ENCODE measurements around the gene ATXN7. TPM values are rescaled to one million over a fixed set of nuclear protein-coding genes. Genes with fewer than 3 reads are reported as not detected.

Gene ATXN7
- polyA plus RNA-seq, 4 donors, result 13.7 to 34.7 (median 22.2) TPM

DNA sequence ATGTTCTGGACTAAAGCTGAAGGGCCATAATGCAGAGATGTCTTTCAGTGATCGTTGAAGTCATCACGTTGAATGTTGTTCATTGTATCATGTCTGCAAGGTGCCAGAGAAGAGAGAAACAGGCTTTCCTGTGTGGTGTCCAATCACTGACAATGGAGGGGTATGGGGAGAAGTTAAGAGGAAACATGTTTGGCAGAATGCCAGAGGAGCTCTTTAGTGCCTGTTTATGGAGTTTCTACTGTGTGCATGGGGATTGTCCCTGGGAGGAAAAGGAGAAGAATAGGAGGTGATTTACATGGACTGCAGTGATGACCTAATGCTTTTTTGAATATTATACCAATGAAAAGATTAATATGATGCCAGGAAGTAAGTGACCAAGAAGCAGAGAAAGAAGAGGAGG lies 36.8 kb downstream of the ATXN7 start:
- no peak for DNase-seq (ENCODE audit: low read depth in 4 of 4, low spot score in 2 of 4)

DNA sequence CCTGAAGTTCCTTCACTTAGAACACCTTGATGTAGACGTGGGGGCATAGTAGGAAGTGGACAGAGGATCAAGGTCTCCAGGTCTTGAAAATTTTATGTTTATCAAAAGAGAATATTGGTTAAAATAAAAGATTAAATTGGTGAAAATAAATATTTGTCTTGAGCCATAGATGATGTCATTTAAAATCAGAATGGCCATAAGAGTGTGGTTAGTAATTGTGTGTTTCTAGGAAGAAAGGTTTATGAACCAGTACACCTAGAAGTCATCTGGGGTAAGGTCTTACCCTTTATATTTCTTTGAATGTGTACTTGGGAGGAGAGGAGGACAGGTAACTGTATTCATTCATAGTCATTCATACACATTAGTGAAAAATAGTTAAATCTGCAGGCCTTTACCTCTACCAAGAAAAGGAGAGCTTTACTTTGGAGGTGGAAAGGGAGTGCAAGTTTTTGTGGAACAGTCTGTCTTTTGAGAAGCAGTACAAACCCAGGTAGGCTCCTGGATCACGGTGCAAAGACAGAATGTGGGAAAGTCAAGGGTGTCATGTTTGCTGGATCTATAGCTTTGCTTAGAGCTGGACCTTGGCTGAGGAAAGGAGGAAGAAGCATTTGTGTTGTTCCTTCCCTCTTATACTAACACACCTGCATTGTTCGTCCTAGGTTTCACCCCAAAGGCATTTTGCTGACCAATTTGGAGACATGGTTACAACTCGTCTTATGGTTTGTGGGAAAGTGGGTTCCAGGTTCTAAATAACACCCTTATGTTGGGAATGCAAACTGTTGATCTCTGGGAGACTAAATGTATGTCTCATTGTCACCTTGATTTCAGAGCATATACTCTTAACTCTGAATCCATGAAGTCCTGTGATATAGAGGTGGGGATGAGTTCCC lies 42.3 kb downstream of the ATXN7 start:
- DNase-seq (ENCODE audit: low read depth in 4 of 4, low spot score in 2 of 4), result no peak

DNA sequence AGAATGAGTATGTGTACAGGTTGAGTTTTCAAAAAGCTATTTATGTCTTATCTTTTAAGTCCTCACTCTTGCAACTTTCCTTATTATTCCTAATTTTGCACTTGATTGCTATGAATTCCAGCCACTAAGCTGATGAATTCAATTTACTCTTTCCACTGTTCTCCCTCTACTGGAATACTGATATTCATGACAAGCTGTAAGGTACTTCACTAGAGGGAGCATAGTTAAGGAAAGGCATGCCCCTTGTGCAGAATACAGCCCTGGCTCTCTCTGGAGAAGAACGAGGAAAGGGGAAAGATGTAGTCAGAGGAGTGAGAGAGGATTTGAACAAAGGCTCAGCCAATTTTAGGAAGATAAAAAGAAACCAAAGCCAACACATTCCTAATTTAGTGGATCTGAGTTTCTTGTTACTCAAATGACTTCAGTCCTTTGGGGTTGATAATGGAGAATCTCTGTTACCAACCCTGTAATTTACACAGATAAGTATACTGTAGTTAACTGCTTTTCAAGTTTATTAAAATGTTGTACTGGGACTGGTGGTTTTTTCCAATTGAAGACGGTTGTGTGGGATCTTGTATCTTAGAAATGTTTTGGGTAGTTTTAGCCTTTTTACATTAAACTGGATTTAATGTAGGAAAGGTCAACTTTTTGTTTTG lies 44.5 kb downstream of the ATXN7 start:
- DNase-seq (ENCODE audit: low read depth in 4 of 4, low spot score in 2 of 4), result no peak

DNA sequence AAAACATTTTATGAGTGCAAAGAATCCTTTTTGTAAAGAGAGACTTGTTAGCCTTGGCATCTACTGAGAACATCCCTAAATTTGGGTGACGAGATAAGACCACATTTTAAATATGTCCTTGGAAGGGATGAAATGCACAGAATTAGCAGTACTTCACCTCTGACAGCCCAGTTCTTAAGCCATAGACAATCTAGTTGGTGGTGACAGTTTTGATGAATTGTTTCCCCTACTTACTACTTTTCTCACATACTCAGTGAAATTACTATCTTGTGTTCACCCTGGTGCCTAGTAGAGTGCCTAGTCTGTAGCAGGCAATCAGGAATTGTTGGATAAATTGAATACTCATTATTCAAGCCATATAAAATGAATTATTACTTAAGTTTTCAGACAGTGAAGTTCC lies 45.1 kb downstream of the ATXN7 start:
- no peak for DNase-seq (ENCODE audit: low read depth in 4 of 4, low spot score in 2 of 4)

DNA sequence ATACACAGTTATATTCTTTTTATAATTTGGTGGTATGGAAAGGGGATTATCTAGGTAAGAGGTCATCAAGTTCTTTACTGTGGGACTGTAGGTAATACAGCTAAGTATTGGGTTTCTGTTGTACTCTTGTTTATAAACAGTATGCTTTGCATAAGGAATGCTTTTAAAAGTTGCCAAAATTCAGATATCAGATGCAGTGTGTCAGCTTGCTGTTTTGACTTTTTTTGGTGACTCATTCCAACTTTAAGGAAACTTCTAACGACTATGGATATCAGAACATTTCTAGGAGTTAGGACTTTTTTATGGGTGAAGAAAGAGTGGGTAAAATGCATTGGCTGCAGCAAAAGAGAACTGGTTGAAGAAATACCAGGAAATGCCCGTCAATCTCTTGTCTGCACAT lies 45.8 kb downstream of the ATXN7 start:
- DNase-seq (ENCODE audit: low read depth in 4 of 4, low spot score in 2 of 4), result no peak

DNA sequence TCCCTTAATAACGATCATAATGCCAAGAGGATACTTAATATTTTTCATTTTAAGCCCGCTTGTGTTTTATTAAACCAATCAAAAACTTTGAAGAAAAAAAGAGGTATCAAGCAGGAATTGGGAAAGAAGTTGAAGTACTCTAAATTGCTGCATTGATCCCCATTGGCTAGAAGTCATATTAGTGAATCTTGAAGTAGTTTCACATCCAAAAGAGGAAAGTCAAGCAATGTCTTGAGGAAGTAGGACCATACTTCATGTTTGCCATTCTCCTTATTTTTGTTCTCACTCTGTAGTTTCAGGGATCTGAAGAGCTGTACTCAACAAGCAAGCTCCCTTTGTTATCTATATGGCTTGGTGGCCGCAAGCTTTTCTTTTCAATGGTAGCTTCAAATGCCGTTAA lies 46.3 kb downstream of the ATXN7 start:
- no peak for DNase-seq (ENCODE audit: low read depth in 4 of 4, low spot score in 2 of 4)

DNA sequence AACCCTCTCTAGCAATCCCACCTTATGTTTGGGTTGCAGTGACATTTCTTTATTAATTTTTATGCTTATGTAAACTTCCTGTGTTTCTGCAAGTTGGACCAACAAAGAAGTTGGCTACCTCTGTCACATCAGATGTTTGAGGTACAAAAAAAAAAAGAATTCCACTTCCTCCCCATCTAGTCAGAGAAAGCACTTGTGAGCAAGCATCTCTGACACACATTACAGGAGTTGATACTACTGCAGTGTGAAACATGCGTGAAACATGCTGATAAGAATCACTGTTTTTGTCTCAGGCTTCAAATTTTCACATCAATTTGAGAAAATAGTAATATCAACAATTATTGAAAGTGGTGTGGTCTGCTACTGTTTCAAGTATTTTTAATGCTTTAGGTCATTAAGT lies 47.2 kb downstream of the ATXN7 start:
- DNase-seq (ENCODE audit: low read depth in 4 of 4, low spot score in 2 of 4), result no peak

DNA sequence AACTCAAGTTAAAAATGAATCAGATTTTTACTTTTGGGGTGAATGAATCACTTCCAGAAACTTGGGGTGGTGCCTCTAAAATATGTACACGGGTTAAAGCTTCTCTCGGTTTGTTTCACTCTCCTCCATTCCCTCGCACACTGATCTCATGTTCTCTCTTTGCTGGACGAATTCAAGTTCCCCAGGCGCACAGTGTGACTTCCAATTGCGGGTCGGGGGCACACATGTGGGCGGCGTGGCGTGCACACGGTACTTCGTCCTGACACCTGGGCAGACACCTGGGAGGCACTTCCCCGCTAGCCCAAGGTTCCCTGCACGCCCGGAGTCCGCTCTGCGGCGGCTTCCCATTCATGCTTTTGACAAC lies 47.8 kb downstream of the ATXN7 start:
- no peak for DNase-seq (ENCODE audit: low read depth in 4 of 4, low spot score in 2 of 4)

DNA sequence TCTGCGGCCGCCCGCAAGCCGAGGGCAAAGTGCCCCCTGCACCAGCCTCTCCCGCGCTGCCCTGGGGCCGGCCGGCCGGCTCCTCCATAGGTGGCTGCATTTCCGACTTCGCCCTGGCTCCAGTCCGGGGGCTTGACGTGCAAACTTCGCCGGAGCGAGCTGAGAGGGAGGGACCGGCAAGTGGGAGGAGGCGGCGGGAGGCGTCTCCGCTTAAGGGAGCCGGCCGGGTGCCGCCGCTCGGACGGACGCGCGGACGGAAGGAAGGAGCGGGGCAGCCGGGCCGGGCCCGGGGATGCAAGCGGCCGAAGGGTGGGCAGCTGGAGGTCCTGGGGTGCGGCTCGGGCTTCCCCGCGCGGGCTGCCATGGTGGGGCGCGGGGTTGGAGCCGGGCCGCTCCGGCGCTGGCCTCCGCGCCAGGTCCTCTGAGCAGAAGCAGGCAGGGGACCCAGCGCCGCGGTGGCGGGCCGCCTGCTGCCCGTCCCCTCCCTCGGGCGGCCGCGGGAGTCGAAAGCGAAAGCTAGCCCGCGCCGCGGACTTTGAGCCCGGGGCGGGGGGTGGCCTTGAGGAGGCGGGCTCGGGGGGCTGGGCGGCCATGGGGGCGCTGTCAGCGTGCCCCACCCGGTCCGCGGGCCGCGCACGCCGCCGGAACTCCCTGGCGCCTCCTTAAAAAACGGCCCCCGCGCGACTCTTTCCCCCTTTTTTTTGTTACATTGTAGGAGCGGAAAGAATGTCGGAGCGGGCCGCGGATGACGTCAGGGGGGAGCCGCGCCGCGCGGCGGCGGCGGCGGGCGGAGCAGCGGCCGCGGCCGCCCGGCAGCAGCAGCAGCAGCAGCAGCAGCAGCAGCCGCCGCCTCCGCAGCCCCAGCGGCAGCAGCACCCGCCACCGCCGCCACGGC lies 48.5 kb downstream of the ATXN7 start, which contains the start of gene SCAANT1:
Gene SCAANT1 (minus strand): TSS at position 511 of the 895 bp plus-strand sequence.
- peak; percentile 45 to 82 (median 72) for DNase-seq (ENCODE audit: low read depth in 4 of 4, low spot score in 2 of 4)

DNA sequence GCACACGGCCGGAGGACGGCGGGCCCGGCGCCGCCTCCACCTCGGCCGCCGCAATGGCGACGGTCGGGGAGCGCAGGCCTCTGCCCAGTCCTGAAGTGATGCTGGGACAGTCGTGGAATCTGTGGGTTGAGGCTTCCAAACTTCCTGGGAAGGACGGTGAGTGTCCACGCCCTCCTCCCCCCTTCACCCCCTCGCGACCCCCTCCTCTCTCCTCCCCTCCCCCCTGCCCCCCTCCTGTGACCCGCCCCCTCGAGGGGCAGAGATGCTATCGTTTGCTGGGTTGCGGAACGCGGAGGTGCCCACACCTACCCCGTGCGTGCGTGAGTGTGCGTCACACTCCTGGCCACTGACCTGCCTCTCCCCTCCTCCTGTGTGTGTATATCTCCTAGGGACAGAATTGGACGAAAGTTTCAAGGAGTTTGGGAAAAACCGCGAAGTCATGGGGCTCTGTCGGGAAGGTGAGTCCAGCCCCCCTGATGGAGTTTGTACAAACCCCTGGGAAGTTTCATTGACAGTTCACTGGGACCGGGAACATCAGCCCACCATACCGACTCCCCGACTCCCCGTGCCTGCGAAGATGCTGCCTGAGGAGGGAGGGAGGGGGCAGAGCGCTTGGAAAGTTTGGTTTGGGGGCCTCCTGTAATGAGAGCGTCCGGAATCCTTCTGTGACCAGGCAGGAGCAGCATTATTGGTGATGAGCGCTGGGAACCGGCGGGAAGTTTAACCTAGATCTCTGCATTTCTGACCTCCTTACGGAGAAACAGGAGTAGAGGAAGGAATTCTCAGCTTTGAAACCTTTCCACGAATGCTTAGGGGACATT lies 49.3 kb downstream of the ATXN7 start:
- peak in 3 of 4 donors; percentile 25 to 37 (median 35) for DNase-seq (ENCODE audit: low read depth in 4 of 4, low spot score in 2 of 4)

DNA sequence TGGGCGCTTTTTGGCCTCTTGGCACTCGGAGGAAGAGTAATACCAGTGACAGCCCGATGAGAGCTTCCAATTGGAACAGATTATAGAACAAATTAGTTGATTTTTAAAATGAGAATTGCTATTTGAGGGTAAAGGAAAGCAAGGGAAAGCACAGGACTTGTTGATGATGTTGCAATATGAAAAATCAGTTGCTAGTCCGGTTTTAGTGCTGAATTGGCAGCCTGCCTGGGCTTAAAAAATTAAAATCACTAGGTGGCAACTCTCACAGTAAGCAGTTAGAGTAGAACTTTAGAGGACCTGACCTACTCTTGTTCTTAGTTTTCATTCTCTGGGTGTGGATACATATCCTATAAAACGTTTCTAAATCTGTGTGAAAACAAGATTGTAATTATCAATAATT lies 50.6 kb downstream of the ATXN7 start:
- no peak for DNase-seq (ENCODE audit: low read depth in 4 of 4, low spot score in 2 of 4)

DNA sequence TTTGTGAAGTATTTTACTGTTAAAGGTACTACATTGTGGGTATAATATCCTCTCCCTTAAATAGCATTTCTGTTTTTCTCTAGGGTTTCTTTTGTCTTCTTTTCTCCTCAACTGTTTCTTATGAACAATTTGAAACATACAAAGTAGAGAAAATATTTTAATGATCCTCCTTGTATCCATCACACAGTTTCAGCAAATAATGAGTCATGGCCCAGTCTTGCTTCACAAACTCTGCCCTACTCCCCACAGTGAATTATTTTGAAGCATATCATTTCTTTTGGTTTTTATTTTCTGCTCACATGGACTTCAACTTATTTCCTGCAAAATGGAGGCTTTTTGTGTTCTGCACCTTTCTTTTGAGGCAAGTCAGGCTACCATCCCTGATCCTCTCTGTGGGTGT lies 54.7 kb downstream of the ATXN7 start:
- no peak for DNase-seq (ENCODE audit: low read depth in 4 of 4, low spot score in 2 of 4)

DNA sequence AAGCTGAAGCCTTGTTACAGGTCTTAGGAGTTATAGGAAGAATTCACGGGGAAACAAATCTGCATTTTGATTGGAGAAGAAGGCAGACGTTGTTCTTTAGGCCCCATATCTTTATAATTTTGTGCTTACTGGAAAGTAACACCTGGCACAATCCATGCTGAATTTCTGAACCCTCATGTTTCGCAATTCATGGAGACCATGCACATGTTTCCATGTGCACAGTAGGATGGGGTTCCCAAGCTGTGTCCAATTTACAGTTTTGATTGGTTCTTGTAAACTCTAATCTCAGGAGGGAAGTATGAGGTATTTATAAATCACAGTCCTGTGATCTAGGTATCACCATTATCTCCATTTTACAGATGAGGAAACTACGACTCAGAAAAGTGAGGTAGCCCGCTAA lies 56.3 kb downstream of the ATXN7 start:
- no peak for DNase-seq (ENCODE audit: low read depth in 4 of 4, low spot score in 2 of 4)

DNA sequence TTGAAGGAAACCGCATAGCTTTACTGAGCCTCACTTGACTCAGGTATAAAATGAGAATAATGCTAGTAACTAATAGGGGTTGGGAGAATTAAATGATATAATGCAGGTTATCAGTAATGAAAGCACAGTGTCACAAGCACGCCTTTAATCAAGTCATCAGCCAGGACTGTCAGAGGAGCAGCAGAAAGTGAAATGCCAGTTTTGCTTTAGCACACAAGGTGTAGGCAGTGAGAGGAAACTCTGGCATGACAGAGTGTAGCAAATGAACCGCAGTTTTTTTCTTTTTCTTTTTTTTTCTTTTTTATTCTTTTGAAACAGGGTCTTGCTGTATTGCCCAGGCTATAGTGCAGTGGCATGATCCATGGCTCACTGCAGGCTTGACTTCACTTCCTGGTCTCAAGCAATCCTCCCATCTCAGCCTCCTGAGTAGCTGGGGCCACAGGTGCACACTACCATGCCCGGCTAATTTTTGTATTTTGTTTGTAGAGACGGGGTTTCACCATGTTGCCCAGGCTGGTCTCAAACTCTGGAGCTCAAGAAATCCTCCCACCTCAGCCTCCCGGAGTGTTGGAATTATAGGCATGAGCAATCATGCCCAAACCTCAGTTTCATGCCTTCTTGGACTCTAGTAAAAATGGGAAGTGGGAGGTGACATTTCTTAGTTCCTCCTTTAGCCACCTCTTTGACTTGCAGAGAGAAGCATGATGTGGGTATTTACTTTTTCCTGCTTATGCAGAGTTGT lies 58.2 kb downstream of the ATXN7 start:
- DNase-seq (ENCODE audit: low read depth in 4 of 4, low spot score in 2 of 4), result no peak

DNA sequence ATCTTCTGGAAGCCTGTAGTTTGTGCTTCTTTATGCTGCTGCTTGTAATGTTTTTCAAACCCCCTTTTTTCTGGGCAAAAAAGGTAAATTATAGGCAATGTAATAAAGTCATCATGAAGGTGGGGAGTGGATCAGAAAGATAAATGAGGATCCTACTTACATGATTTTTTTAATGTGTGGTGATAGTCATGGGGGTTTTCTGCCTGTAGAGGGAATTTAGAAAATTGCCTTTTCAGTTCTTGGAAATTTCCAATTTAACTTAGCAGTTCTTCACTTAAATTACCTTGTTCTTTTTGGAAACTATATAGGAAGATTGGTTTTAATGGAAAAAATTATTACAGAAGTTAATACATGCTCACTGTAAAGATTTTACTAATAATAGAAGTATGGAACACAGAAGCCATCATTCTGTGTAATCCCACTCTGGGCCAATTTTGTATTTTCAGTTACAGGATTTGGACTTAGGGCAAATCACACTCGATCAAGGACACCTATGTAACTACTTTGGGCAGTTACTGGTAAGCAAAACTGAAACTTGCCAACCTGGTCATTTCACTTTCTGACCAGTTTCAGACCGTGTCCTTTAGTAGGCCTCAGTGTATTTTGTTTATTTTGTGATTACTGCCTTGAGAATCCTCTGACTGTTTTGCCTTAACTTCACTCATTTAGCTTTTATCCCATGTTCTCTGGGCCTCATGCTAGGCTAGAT lies 59.0 kb downstream of the ATXN7 start:
- no peak for DNase-seq (ENCODE audit: low read depth in 4 of 4, low spot score in 2 of 4)

DNA sequence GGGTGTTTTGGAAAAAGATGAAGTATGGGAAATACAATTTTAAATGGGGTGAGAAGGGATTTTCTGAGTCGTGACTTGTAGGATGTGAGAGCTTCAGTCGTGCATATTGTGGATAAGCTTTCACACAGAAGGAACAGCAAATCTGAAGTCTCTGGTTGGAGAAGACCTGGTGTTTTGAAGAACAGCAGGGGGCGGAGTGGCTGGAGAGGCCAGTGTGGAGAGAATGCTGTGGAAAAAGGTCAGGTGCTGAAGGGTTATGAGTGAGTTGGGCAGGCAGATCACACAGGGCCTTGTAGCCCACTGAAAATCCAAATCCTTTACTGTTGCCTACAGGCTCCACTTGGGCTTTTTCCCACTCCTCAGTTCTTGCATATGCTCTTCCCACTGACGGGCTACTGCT lies 62.6 kb downstream of the ATXN7 start:
- DNase-seq (ENCODE audit: low read depth in 4 of 4, low spot score in 2 of 4), result no peak

DNA sequence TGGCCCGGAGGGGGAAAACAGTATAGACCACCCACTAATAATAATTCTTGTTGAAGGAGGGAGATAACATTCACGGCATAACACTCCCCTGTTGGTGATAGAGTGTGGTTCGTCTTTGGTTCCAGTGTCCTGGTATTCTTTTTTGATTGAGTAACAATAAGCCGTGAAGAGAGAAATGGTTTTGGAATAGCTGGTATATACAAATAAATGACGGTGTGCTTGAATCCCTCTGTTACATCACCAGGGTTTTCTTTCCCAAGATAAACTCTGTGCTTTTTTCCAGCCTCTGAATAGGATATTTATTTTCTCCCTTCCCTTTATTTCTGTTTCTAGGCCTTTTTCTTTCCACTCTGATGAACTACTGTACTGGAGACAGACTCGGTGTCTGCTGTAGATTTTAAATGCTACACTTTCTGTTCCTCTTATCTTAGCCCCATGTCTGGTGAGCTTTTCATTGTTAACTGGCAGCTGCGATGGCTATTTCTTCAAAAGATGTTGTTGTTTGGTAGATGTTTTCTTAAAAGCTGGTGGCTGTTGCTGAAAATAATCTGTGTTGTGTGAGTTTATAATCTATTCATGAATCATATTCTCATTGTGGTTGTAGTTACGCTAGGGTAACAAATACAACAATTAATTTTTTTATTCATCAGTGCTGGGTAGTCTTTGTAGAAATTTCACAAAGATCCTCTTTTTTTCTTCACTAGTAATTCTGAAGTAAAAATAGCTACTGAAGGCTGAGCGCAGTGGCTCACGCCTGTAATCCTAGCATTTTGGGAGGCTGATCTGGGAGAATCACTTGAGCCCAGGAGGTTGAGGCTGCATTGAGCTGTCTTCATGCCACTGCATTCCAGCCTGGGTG lies 64.0 kb downstream of the ATXN7 start:
- DNase-seq (ENCODE audit: low read depth in 4 of 4, low spot score in 2 of 4), result no peak

DNA sequence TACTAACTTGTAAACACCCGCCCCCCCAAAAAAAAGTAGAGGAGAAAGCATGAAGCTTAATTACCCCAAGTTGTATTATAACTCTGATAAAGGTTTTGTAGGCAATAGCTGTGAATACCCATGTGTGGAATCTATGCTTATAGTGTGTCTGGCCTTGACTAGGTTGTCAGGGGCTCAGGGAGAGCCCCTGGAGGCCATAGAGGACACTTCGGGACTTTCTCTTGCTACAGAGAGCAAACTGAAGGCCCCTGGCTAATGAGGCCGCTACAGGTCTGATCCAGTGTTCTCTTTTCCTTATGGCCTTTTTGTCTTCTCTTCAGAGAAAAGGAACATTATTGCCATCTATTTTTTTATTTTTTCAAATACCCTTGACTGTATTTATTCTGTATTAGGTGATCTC lies 67.6 kb downstream of the ATXN7 start:
- no peak for DNase-seq (ENCODE audit: low read depth in 4 of 4, low spot score in 2 of 4)
